Heart left ventricle (tissue), 16 donors: ENCODE results near the gene PLD4. TPM values are rescaled to one million over a fixed set of nuclear protein-coding genes. Genes with fewer than 3 reads are reported as not detected.

Experiments used
- ATAC-seq, 4 donors: fragments of 200-7000 bp; cut with Tn5 transposase; one replicate each; pipeline ENCODE4 v1.9.1; 2020 to 2022; ENCODE audit warnings: moderate library complexity in 4 of 4, mild to moderate bottlenecking in 3 of 4, moderate number of reproducible peaks in 1 of 4
- DNase-seq, 5 donors: peaks; one replicate each; pipeline ENCODE4 v3.0.0-alpha.2; 2020
- H3K27ac ChIP-seq, 12 donors: fragments of 200-600 bp; sonication (generic) in 4 of 12; one replicate each; pipeline versions ENCODE4 v1.5.0 to v1.8.0; 2016 to 2022; ENCODE audit warnings: mild to moderate bottlenecking in 2 of 12
- H3K27me3 ChIP-seq, 9 donors: fragments of 200-600 bp; sonication (generic) in 2 of 9; one replicate each; pipeline versions ENCODE4 v1.5.1 to v1.8.0; 2016 to 2022; ENCODE audit warnings: mild to moderate bottlenecking in 3 of 9
- H3K36me3 ChIP-seq, 9 donors: fragments of 200-600 bp; sonication (generic) in 2 of 9; one replicate each; pipeline versions ENCODE4 v1.5.0 to v1.8.0; 2018 to 2022; ENCODE audit warnings: mild to moderate bottlenecking in 2 of 9
- H3K4me1 ChIP-seq, 12 donors: fragments of 200-600 bp; sonication (generic) in 4 of 12; one replicate each; pipeline versions ENCODE4 v1.5.0 to v1.8.0; 2016 to 2022; ENCODE audit warnings: mild to moderate bottlenecking in 3 of 12
- H3K4me3 ChIP-seq, 12 donors: fragments of 200-600 bp; sonication (generic) in 4 of 12; one replicate each; pipeline versions ENCODE4 v1.5.0 to v1.8.0; 2017 to 2022; ENCODE audit warnings: mild to moderate bottlenecking in 9 of 12, moderate library complexity in 4 of 12
- H3K9me3 ChIP-seq, 12 donors: fragments of 200-600 bp; sonication (generic) in 4 of 12; one replicate each; pipeline versions ENCODE4 v1.5.0 to v1.8.0; 2016 to 2022; ENCODE audit warnings: mild to moderate bottlenecking in 1 of 12
- CTCF ChIP-seq, 12 donors: fragments of 200-600 bp; sonication (generic) in 4 of 12; IDR thresholded peaks; one replicate each; pipeline versions ENCODE4 v1.5.0 to v1.8.0; 2018 to 2022; ENCODE audit warnings: antibody characterized with exemption in 12 of 12, mild to moderate bottlenecking in 5 of 12
- POLR2A ChIP-seq, 2 donors: fragments of 450-650 bp; IDR thresholded peaks; one replicate each; pipeline ENCODE4 v1.6.1; 2017; ENCODE audit warnings: antibody characterized with exemption in 2 of 2, mild to moderate bottlenecking in 2 of 2, moderate library complexity in 2 of 2
- WGBS, 4 donors: extraction: QIAGEN DNeasy Blood & Tissue Kit in 2 of 4; methylation state at CpG; one replicate each; pipeline versions ENCODE4 v1.1.5 to v1.1.7; 2013 to 2018; 5-methylcytosine and 5-hydroxymethylcytosine counted together
- intact Hi-C, 10 donors: fragments of 100-400 bp; cut with DNase I; formaldehyde crosslinking; loops; one replicate each; pipeline versions ENCODE4 v1.11.1 to v1.14.2; 2022
- polyA plus RNA-seq, 2 donors: library from polyadenylated mRNA; stranded (reverse); fragments of 200-250 nt; gene quantifications; one replicate each; pipeline ENCODE4 v1.2.3, GENCODE V29; 2013
- total RNA-seq, 9 donors: library from RNA; depleted of rRNA in 2 of 9; stranded (reverse); fragments of >200 nt in 2 of 9; fragmentation: NEBNext Ultra II Directional in 3 of 9; extraction: Animal tissue kit (Norgen Biotek cat#: 25700) in 3 of 9; gene quantifications; one replicate each; pipeline versions ENCODE4 v1.1.0 to v1.2.4, GENCODE V29; 2016 to 2023
- donor health status: ischemic (EF 13 %, LVEDD 7.1; RV severe dilation, severe dysfunction).
- donor health status: healthy with polysubstance abuse.
- donor health status: DM: no; HTN: yes; CAD: no.
- donor health status: DM: no; HTN: no; CAD: no.
- donor health status: ischemic (EF 25% LVEDD 6.9; RV normal size, moderate dysfunction).
- donor health status: ischemic (EF 25% LVEDD 5.7; RV mildly dilated, moderate dysfunction).
- donor health status: healthy.
- donor health status: DM: yes; HTN: yes; CAD: no.
- donor health status: ischemic (EF 35%, LVEDD 5.7; RV mildly dilated, moderate dysfunction).
- donor health status: nonischemic (EF 11% LVEDD 7.7; RV severe dilation, severe dysfunction).
- donor health status: DM: yes; HTN: yes; CAD: no.
- donor health status: PGD.
- donor health status: ischemic (EF 29% LVEDD 5.4; RV normal size, mild dysfunction).
- donor health status: nonischemic (EF 23%, LVEDD 6.1; RV moderate dilation, normal function).

The PLD4 gene
- total and polyA plus RNA-seq, 11 donors, result 0.12 to 1.5 (median 0.33) TPM; not detected in 5

GRCh38 chr14:104898195-104898558 is 26.5 kb upstream of the PLD4 start:
- intact Hi-C loops, result loop anchor here in 6 of 10 donors (5.0 to 10.0 kb wide), 3 partner anchors 144 to 149 kb away; no protein-coding TSS in a partner anchor
- Histone ChIP-seq H3K4me3 (no peak overlapping the region), H3K27ac (no peak overlapping the region), H3K9me3 (no peaks in the 10 kb centered on the region), H3K36me3 (peaks cover 0 to 4% (median 0%) of the 10 kb centered on the region in 9 donors), H3K4me1 (peaks cover 0 to 28% (median 12%) of the 10 kb centered on the region in 12 donors), H3K27me3 (no peaks in the 10 kb centered on the region)
- no peak for TF ChIP-seq CTCF (IDR thresholded peaks at IDR 0.05)
- WGBS, 4 donors, result 95 to 98% (median 97%) methylated on average over 7 of the region's 7 CpGs
- DNase-seq (no peak), ATAC-seq (no peak)

- H3K36me3 ChIP-seq, result peaks cover 0 to 4% (median 0%) of the 10 kb centered on the region in 9 donors
- H3K4me1 ChIP-seq, result peaks cover 0 to 28% (median 12%) of the 10 kb centered on the region in 12 donors
- peak in 3 of 5 donors; percentile 9 to 55 (median 26) for DNase-seq
- H3K4me3 ChIP-seq, result no peak overlapping the region
- ATAC-seq, result no peak
- H3K9me3 ChIP-seq, result no peaks in the 10 kb centered on the region
- TF ChIP-seq CTCF (IDR thresholded peaks at IDR 0.05) (no peak), POLR2A (IDR thresholded peaks at IDR 0.05) (no peak)
- WGBS, 4 donors, result 65 to 74% (median 69%) methylated on average over 22 to 24 of the region's 24 CpGs
- H3K27ac ChIP-seq, result no peak overlapping the region
- intact Hi-C loops, result loop anchor here in 6 of 10 donors (5.0 to 10.0 kb wide), 3 partner anchors 143 to 148 kb away; no protein-coding TSS in a partner anchor
- H3K27me3 ChIP-seq, result no peaks in the 10 kb centered on the region
Measured at GRCh38 chr14:104898870-104899510, 25.7 kb upstream of the PLD4 start.

GRCh38 chr14:104899781-104900180 is 24.9 kb upstream of the PLD4 start:
- no peaks in the 10 kb centered on the region for H3K36me3 ChIP-seq
- DNase-seq, result no peak
- intact Hi-C loops, result loop anchor here in 6 of 10 donors (5.0 to 10.0 kb wide), 3 partner anchors 143 to 148 kb away; no protein-coding TSS in a partner anchor
- no peak for ATAC-seq
- peaks cover 0 to 5% (median 0%) of the 10 kb centered on the region in 9 donors for H3K27me3 ChIP-seq
- peaks cover 0 to 22% (median 9%) of the 10 kb centered on the region in 12 donors for H3K4me1 ChIP-seq
- H3K27ac ChIP-seq, result no peak overlapping the region
- no peak overlapping the region for H3K4me3 ChIP-seq
- 42 to 77% (median 56%) methylated on average over 2 of the region's 2 CpGs for WGBS, 4 donors
- no peaks in the 10 kb centered on the region for H3K9me3 ChIP-seq
- TF ChIP-seq CTCF (IDR thresholded peaks at IDR 0.05) (no peak), POLR2A (IDR thresholded peaks at IDR 0.05) (no peak)

- ATAC-seq, result no peak
Measured at GRCh38 chr14:104900639-104901512, 23.8 kb upstream of the PLD4 start.

More at GRCh38 chr14:104900639-104901512, 23.8 kb upstream of the PLD4 start:
- intact Hi-C loops, result no loop called here
- Histone ChIP-seq H3K27ac (no peak overlapping the region), H3K4me1 (peaks cover 0 to 11% (median 0%) of the 10 kb centered on the region in 12 donors), H3K27me3 (peaks cover 0 to 6% (median 0%) of the 10 kb centered on the region in 9 donors), H3K9me3 (no peaks in the 10 kb centered on the region), H3K4me3 (no peak overlapping the region), H3K36me3 (no peaks in the 10 kb centered on the region)
- DNase-seq, result no peak
- TF ChIP-seq CTCF (IDR thresholded peaks at IDR 0.05) (no peak), POLR2A (IDR thresholded peaks at IDR 0.05) (no peak)
- WGBS, 4 donors, result 82 to 89% (median 86%) methylated on average over 12 of the region's 12 CpGs
